ENCODE measurements around the gene SULT4A1. TPM values are rescaled to one million over a fixed set of nuclear protein-coding genes. Genes with fewer than 3 reads are reported as not detected.
A peak's percentile ranks its signal among the peaks of the same experiment; 100 is the strongest.

Gene SULT4A1
- total RNA-seq, 2 donors from 2014 or later = not detected

GRCh38 chr22:43829904-43830851 lies 32.1 kb downstream of the SULT4A1 start:
- Mint-ChIP-seq H3K27me3 (peaks cover 3 to 9% of the 10 kb centered on the region in 2 donors), H3K4me1 (ENCODE audit: low read depth in 2 of 2) (no peaks in the 10 kb centered on the region), H3K36me3 (no peaks in the 10 kb centered on the region), H3K9me3 (no peaks in the 10 kb centered on the region), H3K4me3 (no peak overlapping the region), H3K27ac (no peak overlapping the region)
- DNase-seq (ENCODE audit: low spot score) (no peak), ATAC-seq (peak in 1 of 2 donors; percentile 16)

- Mint-ChIP-seq H3K4me3 (no peak overlapping the region), H3K9me3 (no peaks in the 10 kb centered on the region), H3K27me3 (peaks cover 7 to 10% of the 10 kb centered on the region in 2 donors), H3K4me1 (ENCODE audit: low read depth in 2 of 2) (no peaks in the 10 kb centered on the region), H3K36me3 (no peaks in the 10 kb centered on the region), H3K27ac (no peak overlapping the region)
- ATAC-seq (no peak), DNase-seq (ENCODE audit: low spot score) (no peak)
Measured at GRCh38 chr22:43828998-43829782, 33.1 kb downstream of the SULT4A1 start.

- Mint-ChIP-seq H3K4me3 (no peak overlapping the region), H3K27me3 (peaks cover 7 to 10% of the 10 kb centered on the region in 2 donors), H3K36me3 (no peaks in the 10 kb centered on the region), H3K4me1 (ENCODE audit: low read depth in 2 of 2) (no peaks in the 10 kb centered on the region), H3K27ac (no peak overlapping the region), H3K9me3 (no peaks in the 10 kb centered on the region)
- ATAC-seq (no peak), DNase-seq (ENCODE audit: low spot score) (no peak)
Measured at GRCh38 chr22:43828725-43828997, 33.7 kb downstream of the SULT4A1 start.

GRCh38 chr22:43827926-43828724 lies 34.2 kb downstream of the SULT4A1 start:
- DNase-seq (ENCODE audit: low spot score) (no peak), ATAC-seq (no peak)
- no peaks in the 10 kb centered on the region for H3K36me3 Mint-ChIP-seq
- H3K4me1 Mint-ChIP-seq (ENCODE audit: low read depth in 2 of 2) = no peaks in the 10 kb centered on the region
- no peak overlapping the region for H3K4me3 Mint-ChIP-seq
- H3K27ac Mint-ChIP-seq = no peak overlapping the region
- no peaks in the 10 kb centered on the region for H3K9me3 Mint-ChIP-seq
- H3K27me3 Mint-ChIP-seq = peaks cover 10 to 11% of the 10 kb centered on the region in 2 donors

- H3K9me3 Mint-ChIP-seq = no peaks in the 10 kb centered on the region
- no peak overlapping the region for H3K4me3 Mint-ChIP-seq
- H3K27ac Mint-ChIP-seq = no peak overlapping the region
- H3K27me3 Mint-ChIP-seq = peaks cover 10 to 21% of the 10 kb centered on the region in 2 donors
- H3K4me1 Mint-ChIP-seq (ENCODE audit: low read depth in 2 of 2) = no peaks in the 10 kb centered on the region
- ATAC-seq (no peak), DNase-seq (ENCODE audit: low spot score) (no peak)
- no peaks in the 10 kb centered on the region for H3K36me3 Mint-ChIP-seq
Measured at GRCh38 chr22:43827003-43827735, 35.1 kb downstream of the SULT4A1 start.

- H3K9me3 Mint-ChIP-seq = no peaks in the 10 kb centered on the region
- no peaks in the 10 kb centered on the region for H3K4me1 Mint-ChIP-seq (ENCODE audit: low read depth in 2 of 2)
- H3K4me3 Mint-ChIP-seq = no peak overlapping the region
- H3K36me3 Mint-ChIP-seq = no peaks in the 10 kb centered on the region
- ATAC-seq = no peak
- DNase-seq (ENCODE audit: low spot score) = peak; percentile 26
- H3K27ac Mint-ChIP-seq = no peak overlapping the region
- H3K27me3 Mint-ChIP-seq = peaks cover 11 to 22% of the 10 kb centered on the region in 2 donors
Measured at GRCh38 chr22:43826142-43827002, 35.9 kb downstream of the SULT4A1 start.

- peak; percentile 6 for DNase-seq (ENCODE audit: low spot score)
- H3K36me3 Mint-ChIP-seq = no peaks in the 10 kb centered on the region
- no peaks in the 10 kb centered on the region for H3K4me1 Mint-ChIP-seq (ENCODE audit: low read depth in 2 of 2)
- H3K4me3 Mint-ChIP-seq = no peak overlapping the region
- no peaks in the 10 kb centered on the region for H3K9me3 Mint-ChIP-seq
- H3K27me3 Mint-ChIP-seq = peaks cover 18 to 22% of the 10 kb centered on the region in 2 donors
- no peak for ATAC-seq
- H3K27ac Mint-ChIP-seq = no peak overlapping the region
Measured at GRCh38 chr22:43825651-43826050, 36.7 kb downstream of the SULT4A1 start.

- no peaks in the 10 kb centered on the region for H3K4me1 Mint-ChIP-seq (ENCODE audit: low read depth in 2 of 2)
- no peaks in the 10 kb centered on the region for H3K9me3 Mint-ChIP-seq
- DNase-seq (ENCODE audit: low spot score) (peak; percentile 49), ATAC-seq (no peak)
- H3K27me3 Mint-ChIP-seq = peaks cover 18 to 22% of the 10 kb centered on the region in 2 donors
- H3K4me3 Mint-ChIP-seq = no peak overlapping the region
- H3K27ac Mint-ChIP-seq = no peak overlapping the region
- H3K36me3 Mint-ChIP-seq = no peaks in the 10 kb centered on the region
Measured at GRCh38 chr22:43824724-43825420, 37.4 kb downstream of the SULT4A1 start.

GRCh38 chr22:43823911-43824665 lies 38.2 kb downstream of the SULT4A1 start:
- DNase-seq (ENCODE audit: low spot score) (peak; percentile 34), ATAC-seq (no peak)
- Mint-ChIP-seq H3K27me3 (peaks cover 18 to 22% of the 10 kb centered on the region in 2 donors), H3K36me3 (no peaks in the 10 kb centered on the region), H3K4me1 (ENCODE audit: low read depth in 2 of 2) (no peaks in the 10 kb centered on the region), H3K9me3 (no peaks in the 10 kb centered on the region), H3K27ac (no peak overlapping the region), H3K4me3 (no peak overlapping the region)

- peaks cover 18 to 22% of the 10 kb centered on the region in 2 donors for H3K27me3 Mint-ChIP-seq
- no peak overlapping the region for H3K27ac Mint-ChIP-seq
- no peaks in the 10 kb centered on the region for H3K4me1 Mint-ChIP-seq (ENCODE audit: low read depth in 2 of 2)
- H3K36me3 Mint-ChIP-seq = no peaks in the 10 kb centered on the region
- ATAC-seq (no peak), DNase-seq (ENCODE audit: low spot score) (peak; percentile 10)
- H3K4me3 Mint-ChIP-seq = no peak overlapping the region
- H3K9me3 Mint-ChIP-seq = no peaks in the 10 kb centered on the region
Measured at GRCh38 chr22:43823353-43823908, 38.9 kb downstream of the SULT4A1 start.

All from natural killer cell treated with Interleukin-12 subunit alpha and Interleukin-12 subunit beta and Interleukin-15 and Interleukin-18, amount 100 ng/mL, for 72 hours (primary cell).